NCI-H2227 treated with DMSO at 0.1 percent for 48 hours (cell line): ENCODE data around the gene CCDC73.

ENCODE experiments used
- DNase-seq: peaks from one replicate; lab custom pipeline; 2025; lab: John Stamatoyannopoulos, UW

The CCDC73 gene

DNA sequence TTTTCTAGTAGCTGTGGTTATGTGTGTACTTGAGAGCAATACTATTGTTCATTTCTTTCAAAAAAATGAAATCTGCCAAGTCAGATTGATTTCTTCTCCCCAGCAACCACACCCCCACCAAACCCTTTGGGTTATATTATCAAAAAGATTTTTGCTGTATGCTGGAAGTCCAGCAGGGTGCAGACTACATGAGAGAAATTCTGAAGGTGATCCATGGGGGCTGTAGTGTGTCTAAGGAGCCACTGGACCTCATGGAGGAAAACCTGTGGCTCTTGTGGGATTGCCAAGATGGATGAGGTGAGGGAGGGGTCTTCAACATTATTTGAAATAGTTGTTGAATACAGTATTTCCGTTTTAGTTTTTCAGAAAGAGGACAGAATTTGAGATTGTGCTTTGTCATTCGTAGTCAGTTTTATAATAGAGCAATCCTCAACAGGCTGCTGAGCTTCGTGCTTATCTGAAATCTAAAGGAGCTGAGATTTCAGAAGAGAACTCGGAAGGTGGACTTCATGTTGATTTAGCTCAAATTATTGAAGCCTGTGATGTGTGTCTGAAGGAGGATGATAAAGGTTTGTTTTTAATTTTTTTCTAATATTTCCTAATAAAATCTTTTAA, 207.8 kb downstream of the CCDC73 start:
- no peak for DNase-seq

DNA sequence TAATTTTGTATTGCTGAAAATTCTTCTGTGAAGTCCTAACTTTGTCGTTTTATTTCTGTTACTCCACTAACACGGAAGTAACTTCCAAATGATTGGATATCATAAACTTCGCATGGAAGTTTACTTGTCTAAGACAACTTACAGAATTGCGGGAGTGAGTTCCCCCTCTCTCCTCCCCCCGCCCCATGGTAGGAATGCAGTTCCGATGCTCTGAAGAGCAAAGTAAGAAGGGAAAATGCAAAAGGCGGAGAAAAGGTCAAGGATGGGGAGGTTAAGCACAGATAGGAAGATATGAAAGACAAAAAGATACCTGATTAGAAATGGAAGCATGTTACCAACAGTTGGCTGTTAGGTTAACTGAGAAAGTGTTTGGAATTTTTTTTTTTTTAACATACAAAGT, 209.5 kb downstream of the CCDC73 start:
- no peak for DNase-seq

DNA sequence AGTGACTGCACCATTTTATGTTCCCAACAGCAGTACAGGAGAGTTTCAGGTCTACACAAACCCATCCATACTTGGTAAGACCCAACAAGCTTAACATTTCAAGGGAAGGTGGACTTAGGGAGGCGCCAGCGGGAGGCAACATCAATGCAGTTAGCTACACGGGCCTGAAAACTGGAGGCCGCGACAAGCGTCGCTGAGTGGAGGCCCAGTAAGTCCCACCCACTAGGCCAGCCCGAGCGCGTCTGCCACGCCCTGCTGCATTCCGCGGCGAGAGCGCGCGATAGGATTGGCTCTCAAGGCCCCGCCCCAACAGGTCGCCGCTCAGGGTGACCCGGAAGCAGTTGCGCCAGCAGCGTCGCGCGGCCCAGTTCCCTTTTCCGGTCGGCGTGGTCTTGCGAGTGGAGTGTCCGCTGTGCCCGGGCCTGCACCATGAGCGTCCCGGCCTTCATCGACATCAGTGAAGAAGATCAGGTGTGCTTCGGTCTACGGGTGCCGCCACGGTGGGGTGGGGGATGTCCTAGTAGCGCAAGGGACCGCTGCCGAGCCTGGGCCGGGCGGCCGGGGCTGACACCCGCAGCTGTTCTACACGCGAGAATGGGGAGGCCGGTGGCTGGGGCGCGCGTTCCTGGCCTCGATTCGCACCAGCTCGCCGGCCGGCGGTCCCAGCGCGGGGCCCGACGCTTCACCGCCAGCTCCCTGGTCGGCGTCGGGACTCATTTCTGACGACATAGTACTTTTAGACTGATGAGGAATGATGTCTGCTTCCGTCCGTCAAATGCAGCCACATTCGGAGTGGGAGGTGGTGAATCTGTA, 210.8 kb downstream of the CCDC73 start, which contains the start of gene EIF3M:
TSS of gene EIF3M (plus strand) at position 373 of the 813 bp plus-strand sequence. CDS start at position 430, 57 bp downstream.
- peak; percentile 95 for DNase-seq

DNA sequence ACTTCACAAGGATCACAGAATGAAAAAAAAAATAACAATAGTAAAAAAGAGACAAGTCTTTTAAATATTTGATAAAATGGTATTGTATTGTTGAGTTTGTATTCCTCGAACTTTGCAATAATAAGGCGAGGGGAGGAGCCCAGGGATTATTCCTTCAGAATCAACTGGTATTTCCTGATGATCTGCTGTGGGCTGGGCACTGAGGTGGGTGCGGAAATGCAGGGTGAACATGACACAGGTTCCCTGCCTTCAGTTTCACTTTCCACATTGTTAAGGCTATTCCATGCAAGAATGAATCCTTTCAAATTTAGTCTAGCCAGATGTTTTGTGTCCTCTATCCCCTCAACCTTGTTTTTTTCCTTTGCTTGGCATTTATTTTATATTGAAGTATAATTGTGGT, 212.9 kb downstream of the CCDC73 start:
- DNase-seq = no peak

DNA sequence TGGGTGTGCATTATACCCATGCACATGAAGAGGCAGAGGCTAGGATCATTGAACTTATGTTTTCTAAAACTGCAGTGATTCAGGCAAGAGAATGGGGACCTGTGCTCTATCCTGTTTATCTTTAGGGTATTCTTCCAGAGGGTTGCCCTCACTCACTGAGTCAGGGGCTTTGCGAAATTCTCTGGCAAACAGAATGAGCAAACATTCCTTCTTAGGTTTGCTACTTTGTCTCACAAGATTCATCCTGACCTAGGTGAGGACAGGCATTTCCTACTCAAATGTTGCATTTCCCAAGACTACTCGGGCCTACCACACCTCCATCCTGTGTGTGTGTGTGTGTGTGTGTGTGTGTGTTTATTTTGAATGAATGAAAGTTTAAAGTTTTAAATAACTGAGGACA, 213.5 kb downstream of the CCDC73 start:
- no peak for DNase-seq

DNA sequence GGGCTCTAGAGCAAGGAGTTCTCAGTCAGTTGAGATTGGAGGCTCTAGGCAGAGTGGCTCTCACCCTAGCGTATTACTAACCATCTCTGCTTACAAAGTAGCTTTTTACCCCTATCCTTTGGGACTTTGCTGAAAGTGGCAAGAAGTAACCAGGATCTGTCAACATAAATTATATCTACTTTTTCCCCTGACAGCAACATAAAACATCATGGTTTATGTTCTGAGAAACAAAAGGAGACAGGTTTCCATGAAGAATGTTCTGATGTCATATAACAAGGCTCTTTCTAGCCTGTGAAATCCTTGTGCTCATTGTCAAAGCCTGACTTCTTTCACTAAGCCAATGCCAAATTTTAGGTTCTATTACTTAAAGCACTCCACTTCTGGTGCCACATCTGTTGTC, 218.0 kb downstream of the CCDC73 start:
- DNase-seq = no peak

DNA sequence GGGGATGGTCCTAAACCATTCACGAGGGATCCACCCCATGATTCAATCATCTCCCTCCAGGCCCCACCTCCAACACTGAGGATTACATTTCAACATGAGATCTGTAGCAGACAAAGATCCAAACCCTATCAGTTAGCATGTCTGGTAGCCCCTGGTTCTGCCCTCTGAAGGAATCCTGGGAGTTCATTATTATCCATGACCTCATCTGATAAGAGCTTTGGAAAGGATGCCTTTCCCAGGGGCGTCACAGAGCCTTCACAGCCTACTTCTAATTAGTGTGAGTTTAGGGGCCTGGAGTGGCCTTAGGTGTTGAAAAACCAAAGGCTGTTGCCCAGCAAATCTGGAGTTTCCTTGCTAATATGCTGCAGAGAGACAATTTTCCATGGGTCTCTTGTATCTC, 219.4 kb downstream of the CCDC73 start:
- no peak for DNase-seq

DNA sequence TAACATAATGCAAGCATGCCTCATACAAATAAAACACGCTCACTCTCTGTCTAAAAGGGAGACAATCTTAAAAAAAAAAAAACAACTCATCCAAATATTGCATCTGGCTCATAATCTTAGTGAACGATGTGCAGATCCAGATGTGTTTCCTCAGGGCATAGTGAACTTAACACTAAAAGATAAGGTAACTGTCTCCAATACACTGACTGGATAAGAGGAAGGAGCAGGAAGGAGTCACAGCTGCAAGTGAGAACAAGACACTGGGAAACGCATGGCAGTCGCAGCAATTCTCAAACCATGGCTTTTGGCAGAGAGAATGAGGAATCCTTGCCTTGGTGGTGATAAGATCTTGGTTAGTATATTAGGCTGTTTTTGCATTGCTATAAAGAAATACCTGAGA, 220.0 kb downstream of the CCDC73 start:
- no peak for DNase-seq

DNA sequence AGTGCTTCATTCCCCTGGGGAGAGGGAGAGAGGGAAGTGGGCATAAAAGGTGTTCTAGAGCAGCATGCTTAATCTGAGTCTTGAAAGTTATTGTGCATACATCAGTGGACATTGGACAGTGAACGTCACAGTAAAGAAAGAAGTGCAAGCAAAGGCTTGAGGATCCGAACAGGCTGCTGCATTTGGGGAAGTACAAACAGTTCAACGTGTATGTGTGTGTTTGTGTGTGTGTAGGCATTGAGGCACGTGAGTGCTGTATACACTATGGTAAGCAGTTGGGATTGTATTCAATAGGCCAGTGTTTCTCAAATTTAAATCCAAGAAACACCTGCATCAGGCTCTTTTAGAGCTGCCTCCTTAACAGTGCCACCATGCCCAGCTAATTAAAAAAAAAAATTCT, 221.2 kb downstream of the CCDC73 start:
- DNase-seq = no peak

DNA sequence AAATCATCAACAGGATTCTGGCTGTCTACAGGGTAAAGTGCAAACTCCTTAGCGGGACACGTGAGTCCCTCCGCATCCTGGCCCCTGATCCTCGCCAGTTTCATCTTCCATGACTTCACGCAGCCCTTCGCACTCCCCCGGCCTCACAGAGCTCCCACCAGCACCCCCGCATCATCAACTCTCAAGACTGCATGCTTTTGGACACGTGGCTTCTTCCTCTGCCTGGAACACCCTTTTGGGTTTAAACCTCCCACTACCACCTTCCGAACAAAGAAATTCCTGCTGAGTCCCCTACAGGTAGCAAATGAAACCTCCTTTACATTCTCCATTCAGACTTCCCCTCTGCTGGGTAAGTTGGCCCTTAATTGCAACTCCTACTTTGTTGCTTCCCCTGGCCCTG, 223.4 kb downstream of the CCDC73 start:
- no peak for DNase-seq

DNA sequence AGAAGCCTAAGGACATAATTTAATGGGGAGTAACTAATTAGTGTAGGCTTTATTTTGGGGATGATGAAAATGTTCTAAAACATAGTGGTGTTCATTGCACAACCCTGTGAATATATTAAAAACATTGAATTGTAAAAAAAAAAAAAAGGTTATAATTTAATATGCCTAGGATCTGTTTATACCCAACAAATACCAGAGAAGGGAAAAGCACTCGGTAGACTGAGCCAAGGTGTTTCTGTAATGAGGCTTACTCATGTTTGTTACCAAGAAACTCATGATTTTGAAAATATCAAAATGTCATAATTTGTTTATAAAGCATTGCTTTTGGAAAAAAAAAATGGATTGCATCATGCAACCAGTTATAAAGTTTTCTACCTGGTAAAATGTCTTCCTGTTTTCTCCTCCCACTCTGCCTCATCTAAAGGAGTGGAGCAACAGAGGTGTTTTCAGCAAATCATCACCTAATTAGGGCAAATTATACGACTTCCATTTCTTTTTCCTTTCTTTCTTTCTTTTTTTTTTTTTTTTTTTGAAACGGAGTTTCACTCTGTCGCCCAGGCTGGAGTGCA, 225.1 kb downstream of the CCDC73 start:
- no peak for DNase-seq

DNA sequence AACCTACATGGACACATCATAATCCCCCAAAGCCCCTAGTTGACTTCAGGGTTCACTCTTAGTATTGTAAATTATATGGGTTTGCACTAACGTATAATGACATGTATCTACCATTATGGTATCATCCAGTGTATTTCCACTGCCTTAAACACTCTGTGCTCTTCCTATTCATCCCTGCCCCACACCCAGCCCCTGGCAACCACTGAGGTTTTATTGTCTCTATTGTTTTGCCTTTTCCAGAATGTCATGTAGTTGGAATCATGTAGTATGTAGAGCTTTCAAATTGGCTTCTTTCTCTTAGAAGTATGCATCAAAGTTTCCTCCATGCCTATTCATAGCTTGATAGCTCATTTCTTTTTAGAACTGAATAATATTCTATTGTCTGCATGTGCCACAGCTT, 227.3 kb downstream of the CCDC73 start:
- DNase-seq = no peak

DNA sequence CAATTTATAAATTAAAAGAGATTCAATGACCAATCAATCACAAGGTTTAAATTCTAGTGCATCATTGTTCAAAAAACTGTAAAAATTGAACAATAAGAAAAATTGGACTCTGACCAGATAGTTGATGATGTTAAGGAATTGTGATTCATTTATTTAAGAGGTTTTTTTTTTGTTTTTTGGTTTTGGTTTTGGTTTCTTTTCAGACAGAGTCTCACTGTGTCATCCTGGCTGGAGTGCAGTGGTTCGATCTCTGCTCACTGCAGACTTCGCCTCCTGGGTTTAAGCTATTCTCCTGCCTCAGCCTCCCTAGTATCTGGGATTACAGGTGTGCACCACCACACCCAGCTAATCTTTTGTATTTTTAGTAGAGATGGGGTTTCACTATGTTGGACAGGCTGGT, 227.9 kb downstream of the CCDC73 start:
- DNase-seq = no peak

DNA sequence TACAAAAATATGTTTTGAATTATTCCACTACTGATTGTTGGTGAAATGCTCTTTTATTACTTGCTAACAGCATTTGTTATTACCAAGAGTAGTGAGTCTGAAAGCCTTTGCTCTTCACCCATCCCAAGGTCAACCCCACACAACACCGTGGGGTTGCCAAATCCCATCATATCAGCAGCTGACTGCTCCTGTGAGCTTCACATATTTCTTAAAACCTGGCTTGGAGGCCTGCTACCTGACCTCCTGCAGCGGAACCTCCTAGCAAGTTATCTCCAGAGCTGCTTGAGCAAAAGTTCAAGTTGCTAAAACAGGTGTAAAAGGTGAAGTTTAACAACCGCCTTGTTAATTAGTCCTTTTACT, 230.9 kb downstream of the CCDC73 start:
- no peak for DNase-seq

DNA sequence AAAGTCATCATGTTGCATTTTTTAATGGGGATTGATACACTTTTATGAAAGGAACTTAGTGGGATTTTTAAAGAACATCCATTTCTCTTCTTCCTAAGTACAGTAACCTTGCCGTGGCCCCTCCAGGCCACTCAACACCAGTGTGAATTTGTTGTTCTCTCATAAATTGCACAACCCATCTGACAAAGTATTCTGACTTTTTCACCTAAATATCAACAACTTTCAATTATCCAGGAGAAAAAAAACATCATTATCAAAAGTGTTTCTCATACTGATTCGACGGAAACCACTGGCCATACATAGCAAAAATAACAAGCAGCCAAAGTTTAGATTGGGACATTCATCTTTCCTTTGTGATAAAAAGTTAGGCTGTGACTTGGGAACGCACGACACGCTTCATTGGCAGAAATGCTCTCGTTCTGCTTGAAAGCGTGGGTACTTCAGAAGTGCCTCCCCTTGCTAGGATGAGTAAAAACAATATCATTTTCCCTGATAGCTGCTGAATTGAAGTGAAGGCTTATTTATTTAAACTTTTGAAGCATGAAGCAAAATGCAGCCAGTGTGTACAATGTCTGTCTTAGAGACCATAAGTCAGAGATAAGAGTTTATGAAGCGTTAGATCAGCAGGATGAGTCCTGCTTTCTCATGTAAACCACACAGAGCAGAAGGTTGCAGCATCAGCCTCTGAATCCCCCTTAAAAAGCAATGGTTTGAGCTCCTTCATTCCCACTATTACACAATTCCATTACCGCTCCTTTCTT, 231.4 kb downstream of the CCDC73 start:
- no peak for DNase-seq

DNA sequence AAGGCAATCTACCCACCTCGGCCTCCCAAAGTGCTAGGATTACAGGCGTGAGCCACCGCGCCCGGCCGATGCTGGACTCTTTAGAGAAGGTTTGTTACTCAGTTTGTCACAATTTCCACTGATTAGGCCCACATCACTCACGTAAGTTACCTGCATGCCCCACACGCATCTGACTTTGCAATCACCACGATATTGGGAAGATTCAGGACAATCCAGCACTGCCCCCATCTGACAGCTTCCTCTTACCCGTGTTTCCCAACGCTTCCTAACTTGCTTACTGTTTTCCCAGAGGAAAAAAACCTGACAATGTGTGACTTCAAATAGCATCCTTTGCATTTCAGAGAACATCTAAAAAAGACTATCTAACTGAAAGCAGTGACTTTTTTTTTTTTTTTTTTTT, 232.6 kb downstream of the CCDC73 start:
- no peak for DNase-seq

DNA sequence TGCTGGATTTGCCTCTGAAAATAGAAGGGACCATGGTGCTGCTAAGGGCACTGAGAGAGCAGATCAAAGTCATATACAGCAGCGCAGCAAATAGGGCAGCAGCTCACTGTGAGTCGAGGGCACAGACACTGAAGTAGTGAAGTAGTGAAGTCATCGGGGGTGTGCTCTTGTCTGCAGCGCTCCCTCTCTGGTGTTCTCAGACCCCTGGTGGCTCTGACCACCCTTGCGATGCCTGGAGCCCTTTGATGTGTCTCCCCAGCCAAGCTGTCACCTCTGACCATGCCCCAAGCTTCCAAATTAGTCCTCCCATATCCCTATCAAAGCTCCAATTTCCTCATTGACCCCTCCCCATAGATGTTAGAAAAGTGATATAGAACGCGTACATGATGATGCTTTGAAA, 238.6 kb downstream of the CCDC73 start:
- no peak for DNase-seq

DNA sequence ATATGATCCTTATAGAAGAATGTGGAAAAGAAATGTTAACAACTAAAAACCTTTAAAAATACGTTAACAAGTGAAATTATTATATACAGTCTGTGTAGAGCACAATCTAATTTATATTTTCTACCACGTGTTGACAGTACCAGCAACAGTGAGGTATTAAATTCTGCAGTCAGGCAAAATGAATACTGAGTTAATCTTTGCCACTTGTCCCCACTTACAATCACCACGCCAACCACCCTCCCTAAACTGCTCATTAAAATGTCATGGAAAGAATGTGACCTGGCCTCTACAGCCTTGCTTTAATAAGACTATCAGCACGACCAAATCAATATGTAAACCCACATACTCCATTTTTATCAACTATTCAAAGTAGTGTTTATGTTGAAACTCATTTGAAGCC, 239.4 kb downstream of the CCDC73 start:
- no peak for DNase-seq
